Pancreas (tissue), 10 donors: ENCODE results near the gene PPP1R1C. TPM values are rescaled to one million over a fixed set of nuclear protein-coding genes. Genes with fewer than 3 reads are reported as not detected.

Source experiments
- ATAC-seq, 4 donors: fragments of 200-7000 bp; cut with Tn5 transposase; one replicate each; pipeline versions ENCODE4 v1.8.0 to v1.9.1; 2020; ENCODE audit warnings: mild to moderate bottlenecking in 4 of 4, moderate library complexity in 4 of 4
- DNase-seq, 6 donors: peaks; one replicate each; pipeline ENCODE4 v3.0.0-alpha.2; 2020
- FAIRE-seq: peaks from 2 replicates; lab custom pipeline; 2012; peaks lifted over from hg19 to GRCh38; lab: Jason Lieb, UNC
- H3K27ac ChIP-seq, 4 donors: fragments of 200-600 bp; sonication (generic); 1 replicate in 3 of 4; 2 replicates in 1 of 4; pipeline versions ENCODE4 v1.5.0 to v1.8.0; 2020
- H3K27me3 ChIP-seq, 4 donors: fragments of 200-600 bp; one replicate each; pipeline ENCODE4 v1.8.0; 2021
- H3K36me3 ChIP-seq, 3 donors: fragments of 200-600 bp; sonication (generic) in 1 of 3; one replicate each; pipeline versions ENCODE4 v1.5.0 to v1.8.0; 2020 to 2021
- H3K4me1 ChIP-seq, 3 donors: fragments of 200-600 bp; one replicate each; pipeline ENCODE4 v1.8.0; 2021
- H3K4me3 ChIP-seq, 4 donors: fragments of 200-600 bp; sonication (generic) in 2 of 4; one replicate each; pipeline versions ENCODE4 v1.5.0 to v1.8.0; 2020 to 2021
- H3K9me3 ChIP-seq, 4 donors: fragments of 200-600 bp; one replicate each; pipeline ENCODE4 v1.8.0; 2021
- WGBS, 2 donors: extraction: QIAGEN DNeasy Blood & Tissue Kit; methylation state at CpG; one replicate each; pipeline ENCODE4 v1.1.7; 2013; 5-methylcytosine and 5-hydroxymethylcytosine counted together
- intact Hi-C, 3 donors: fragments of 100-400 bp; cut with DNase I; formaldehyde crosslinking; loops; one replicate each; pipeline versions ENCODE4 v1.11.1 to v1.14.2; 2022
- polyA plus RNA-seq, 2 donors: library from polyadenylated mRNA; stranded (reverse); fragments of 200-250 nt; gene quantifications; one replicate each; pipeline ENCODE4 v1.2.3, GENCODE V29; 2013
- total RNA-seq, 6 donors: library from RNA; stranded (reverse); fragmentation: NEBNext Ultra II Directional in 4 of 6; extraction: Animal tissue kit (Norgen Biotek cat#: 25700) in 4 of 6; gene quantifications; one replicate each; pipeline versions ENCODE4 v1.2.1 to v1.2.4, GENCODE V29; 2021 to 2023
- TF ChIP-seq, protein P1 (sequence below), 4 donors: fragments of 200-600 bp; sonication (generic) in 3 of 4; IDR thresholded peaks; one replicate each; pipeline versions ENCODE4 v1.5.0 to v1.8.0; 2021; ENCODE audit warnings: antibody characterized with exemption in 4 of 4
- donor health status: healthy with polysubstance abuse.
- donor health status: DM: no; HTN: no; CAD: no; lungs with moderate emphysema.
- donor health status: DM: no; HTN: no; CAD: no.
- donor health status: control.
- donor health status: control.
- donor health status: Bipolar disorder and iron deficiency.
- donor health status: DM: yes; HTN: yes; CAD: no.
- donor health status: DM: no; HTN: no; CAD: no.
- donor health status: DM: no; HTN: no; CAD: no.
- donor health status: DM: yes; HTN: yes; CAD: no.

PPP1R1C gene
- total and polyA plus RNA-seq, 8 donors, result 0.20 to 2.4 (median 0.73) TPM

- no peak overlapping the region for H3K4me3 ChIP-seq
- WGBS, 2 donors, result 62% methylated on average over 7 of the region's 7 CpGs
- FAIRE-seq (no peak), ATAC-seq (no peak), DNase-seq (no peak)
- TF ChIP-seq, protein P1, sequence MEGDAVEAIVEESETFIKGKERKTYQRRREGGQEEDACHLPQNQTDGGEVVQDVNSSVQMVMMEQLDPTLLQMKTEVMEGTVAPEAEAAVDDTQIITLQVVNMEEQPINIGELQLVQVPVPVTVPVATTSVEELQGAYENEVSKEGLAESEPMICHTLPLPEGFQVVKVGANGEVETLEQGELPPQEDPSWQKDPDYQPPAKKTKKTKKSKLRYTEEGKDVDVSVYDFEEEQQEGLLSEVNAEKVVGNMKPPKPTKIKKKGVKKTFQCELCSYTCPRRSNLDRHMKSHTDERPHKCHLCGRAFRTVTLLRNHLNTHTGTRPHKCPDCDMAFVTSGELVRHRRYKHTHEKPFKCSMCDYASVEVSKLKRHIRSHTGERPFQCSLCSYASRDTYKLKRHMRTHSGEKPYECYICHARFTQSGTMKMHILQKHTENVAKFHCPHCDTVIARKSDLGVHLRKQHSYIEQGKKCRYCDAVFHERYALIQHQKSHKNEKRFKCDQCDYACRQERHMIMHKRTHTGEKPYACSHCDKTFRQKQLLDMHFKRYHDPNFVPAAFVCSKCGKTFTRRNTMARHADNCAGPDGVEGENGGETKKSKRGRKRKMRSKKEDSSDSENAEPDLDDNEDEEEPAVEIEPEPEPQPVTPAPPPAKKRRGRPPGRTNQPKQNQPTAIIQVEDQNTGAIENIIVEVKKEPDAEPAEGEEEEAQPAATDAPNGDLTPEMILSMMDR (IDR thresholded peaks at IDR 0.05), result no peak
- intact Hi-C loops, result no loop called here
- no peaks in the 10 kb centered on the region for H3K36me3 ChIP-seq
- no peak overlapping the region for H3K27ac ChIP-seq
- no peaks in the 10 kb centered on the region for H3K27me3 ChIP-seq
- H3K4me1 ChIP-seq, result peaks cover 0 to 10% (median 5%) of the 10 kb centered on the region in 3 donors
- no peaks in the 10 kb centered on the region for H3K9me3 ChIP-seq
Observed at GRCh38 chr2:181988154-181988924, 2.7 kb downstream of the PPP1R1C start.

GRCh38 chr2:181989099-181989498, 3.4 kb downstream of the PPP1R1C start:
- ATAC-seq (no peak), DNase-seq (no peak), FAIRE-seq (no peak)
- Histone ChIP-seq H3K36me3 (no peaks in the 10 kb centered on the region), H3K4me1 (peaks cover 0 to 8% (median 5%) of the 10 kb centered on the region in 3 donors), H3K27ac (no peak overlapping the region), H3K4me3 (no peak overlapping the region), H3K27me3 (no peaks in the 10 kb centered on the region), H3K9me3 (no peaks in the 10 kb centered on the region)
- WGBS, 2 donors, result 79 to 91% methylated on average over 1 of the region's 1 CpG
- TF ChIP-seq, protein P1 (IDR thresholded peaks at IDR 0.05), result no peak
- intact Hi-C loops, result no loop called here

- H3K4me1 ChIP-seq, result no peaks in the 10 kb centered on the region
- H3K9me3 ChIP-seq, result no peaks in the 10 kb centered on the region
- H3K36me3 ChIP-seq, result no peaks in the 10 kb centered on the region
- WGBS, 2 donors, result 84 to 86% methylated on average over 2 of the region's 2 CpGs
- H3K27me3 ChIP-seq, result no peaks in the 10 kb centered on the region
- DNase-seq (no peak), FAIRE-seq (no peak), ATAC-seq (peak in 1 of 4 donors; percentile 48)
- TF ChIP-seq, protein P1 (IDR thresholded peaks at IDR 0.05), result no peak
- H3K4me3 ChIP-seq, result no peak overlapping the region
- intact Hi-C loops, result no loop called here
- no peak overlapping the region for H3K27ac ChIP-seq
Observed at GRCh38 chr2:181991171-181991885, 5.7 kb downstream of the PPP1R1C start.

DNA sequence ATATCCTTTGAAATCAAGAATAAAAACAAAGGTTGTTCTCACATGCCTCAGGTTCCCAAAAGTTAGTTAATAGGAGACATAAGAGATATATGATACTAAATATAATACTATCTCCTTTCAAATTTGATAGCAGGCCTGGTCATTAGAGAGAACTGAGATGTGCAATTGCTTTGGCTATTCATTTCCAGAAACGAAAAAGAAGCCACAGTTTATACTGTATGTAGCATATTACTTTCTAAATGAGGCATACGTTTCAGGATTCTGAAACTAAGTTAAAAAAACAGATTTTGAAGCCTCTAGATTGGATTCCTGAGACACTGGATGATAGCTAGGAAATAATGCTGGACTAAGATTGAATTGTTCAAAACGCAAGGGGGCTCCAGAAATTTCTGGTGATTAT, 7.1 kb downstream of the PPP1R1C start:
- no peak overlapping the region for H3K4me3 ChIP-seq
- intact Hi-C loops, result no loop called here
- 84 to 86% methylated on average over 3 of the region's 3 CpGs for WGBS, 2 donors
- H3K27ac ChIP-seq, result no peak overlapping the region
- no peaks in the 10 kb centered on the region for H3K36me3 ChIP-seq
- H3K27me3 ChIP-seq, result no peaks in the 10 kb centered on the region
- no peaks in the 10 kb centered on the region for H3K4me1 ChIP-seq
- DNase-seq (no peak), ATAC-seq (no peak), FAIRE-seq (no peak)
- no peaks in the 10 kb centered on the region for H3K9me3 ChIP-seq
- TF ChIP-seq, protein P1 (IDR thresholded peaks at IDR 0.05), result no peak
